VCaP (cell line): Measurements from ENCODE around the gene HSP90AB1.

Experiments used
- H3K27ac ChIP-seq: fragments of 450-650 bp; 2 replicates; pipeline ENCODE4 v1.5.1; 2017
- TF ChIP-seq, protein P1 (sequence below): fragments of 450-650 bp; conservative IDR thresholded peaks from 2 replicates; pipeline ENCODE4 v1.5.1; 2017; ENCODE audit warnings: mild to moderate bottlenecking, moderate library complexity

Gene HSP90AB1

DNA sequence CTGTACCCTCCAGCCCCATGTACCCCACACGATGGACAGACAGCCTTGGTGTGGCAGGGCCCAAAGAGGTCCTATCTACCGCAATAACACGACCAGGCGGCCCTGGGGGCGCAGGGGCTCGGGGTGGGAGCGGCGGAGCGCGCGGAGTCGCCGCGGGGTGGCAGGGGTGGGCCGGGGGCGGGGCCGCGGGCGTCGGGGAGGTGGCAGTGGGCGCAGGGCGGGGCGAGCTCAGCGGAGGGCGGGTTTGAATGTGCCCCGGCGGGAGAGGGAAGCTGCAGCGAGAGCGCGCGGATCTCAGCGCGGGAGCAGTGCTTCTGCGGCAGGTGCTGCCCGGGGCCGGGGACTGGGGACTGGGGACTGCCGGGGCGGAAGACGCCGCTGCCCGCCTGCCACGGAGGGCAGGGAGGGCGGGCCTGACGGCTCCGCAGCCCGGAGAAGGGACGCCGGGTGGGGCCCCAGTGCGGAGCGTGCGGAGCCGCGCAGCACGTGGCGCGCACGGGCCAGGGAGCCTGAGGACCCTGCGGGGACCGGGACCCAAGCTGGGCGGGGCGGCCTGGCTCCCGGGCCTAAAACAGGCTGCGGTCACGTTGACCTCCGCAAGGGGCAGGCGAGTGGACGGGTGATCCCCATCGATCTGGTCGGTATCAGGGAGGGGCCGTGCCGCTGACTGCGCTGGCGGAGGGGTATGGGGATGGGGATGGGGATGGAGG, 23.4 kb upstream of the HSP90AB1 start, which contains the start of gene SLC29A1:
Gene SLC29A1, plus strand, starts transcription at position 277 of the 710 bp plus-strand sequence. CDS start 3,719 bp downstream, outside the sequence.
- TF ChIP-seq, protein P1, sequence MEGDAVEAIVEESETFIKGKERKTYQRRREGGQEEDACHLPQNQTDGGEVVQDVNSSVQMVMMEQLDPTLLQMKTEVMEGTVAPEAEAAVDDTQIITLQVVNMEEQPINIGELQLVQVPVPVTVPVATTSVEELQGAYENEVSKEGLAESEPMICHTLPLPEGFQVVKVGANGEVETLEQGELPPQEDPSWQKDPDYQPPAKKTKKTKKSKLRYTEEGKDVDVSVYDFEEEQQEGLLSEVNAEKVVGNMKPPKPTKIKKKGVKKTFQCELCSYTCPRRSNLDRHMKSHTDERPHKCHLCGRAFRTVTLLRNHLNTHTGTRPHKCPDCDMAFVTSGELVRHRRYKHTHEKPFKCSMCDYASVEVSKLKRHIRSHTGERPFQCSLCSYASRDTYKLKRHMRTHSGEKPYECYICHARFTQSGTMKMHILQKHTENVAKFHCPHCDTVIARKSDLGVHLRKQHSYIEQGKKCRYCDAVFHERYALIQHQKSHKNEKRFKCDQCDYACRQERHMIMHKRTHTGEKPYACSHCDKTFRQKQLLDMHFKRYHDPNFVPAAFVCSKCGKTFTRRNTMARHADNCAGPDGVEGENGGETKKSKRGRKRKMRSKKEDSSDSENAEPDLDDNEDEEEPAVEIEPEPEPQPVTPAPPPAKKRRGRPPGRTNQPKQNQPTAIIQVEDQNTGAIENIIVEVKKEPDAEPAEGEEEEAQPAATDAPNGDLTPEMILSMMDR = peak; percentile 57
- peak within 1 kb of the TSS; percentile 81 for H3K27ac ChIP-seq

DNA sequence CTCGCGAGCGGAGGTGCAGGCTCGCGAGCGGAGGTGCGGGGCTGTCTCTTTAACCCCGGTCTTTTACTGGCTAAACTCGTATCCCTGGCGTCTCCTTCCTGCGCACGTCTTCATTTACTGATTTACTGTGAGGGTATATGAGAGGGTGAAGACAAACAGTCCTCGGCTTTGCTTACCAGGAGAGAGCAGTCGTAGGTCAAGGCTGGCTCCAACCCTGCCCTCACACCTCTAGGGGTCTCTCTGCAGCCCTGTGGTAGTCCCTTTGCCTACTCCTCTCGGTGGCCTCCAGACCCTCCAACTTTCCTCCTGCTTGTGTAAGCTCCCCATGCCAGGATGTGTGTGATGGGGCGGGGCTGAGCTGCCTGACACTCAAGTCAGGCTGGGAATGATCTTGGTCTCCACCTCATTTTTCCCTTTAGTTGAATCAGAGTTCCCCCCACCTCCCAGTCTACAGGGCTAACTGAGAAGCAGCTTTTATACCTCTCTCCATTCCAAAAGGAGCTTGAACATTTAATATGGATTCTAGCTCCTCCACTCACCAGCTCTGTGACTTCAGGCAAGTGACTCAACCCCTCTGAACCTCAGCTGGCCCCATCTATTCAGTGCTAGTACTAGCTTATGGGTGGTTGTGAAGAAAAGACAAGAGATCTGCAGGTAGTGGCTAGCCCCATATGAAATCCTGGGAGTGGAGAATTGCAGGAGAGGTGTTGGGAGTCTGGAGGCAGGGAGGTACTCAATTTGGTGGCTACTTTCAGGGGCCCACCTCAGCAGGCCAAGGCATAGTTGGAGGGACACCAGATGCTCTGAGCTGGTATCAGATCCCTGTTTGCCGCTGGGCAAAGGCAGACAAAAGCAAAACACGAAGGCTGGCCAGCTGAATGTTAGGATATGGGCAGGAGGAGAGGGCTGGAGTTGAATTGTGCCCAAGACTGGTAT, 22.6 kb upstream of the HSP90AB1 start:
- peak overlapping the region; percentile 81 for H3K27ac ChIP-seq
- TF ChIP-seq, protein P1 = peak; percentile 15; the same call in 1 of the 2 replicates

DNA sequence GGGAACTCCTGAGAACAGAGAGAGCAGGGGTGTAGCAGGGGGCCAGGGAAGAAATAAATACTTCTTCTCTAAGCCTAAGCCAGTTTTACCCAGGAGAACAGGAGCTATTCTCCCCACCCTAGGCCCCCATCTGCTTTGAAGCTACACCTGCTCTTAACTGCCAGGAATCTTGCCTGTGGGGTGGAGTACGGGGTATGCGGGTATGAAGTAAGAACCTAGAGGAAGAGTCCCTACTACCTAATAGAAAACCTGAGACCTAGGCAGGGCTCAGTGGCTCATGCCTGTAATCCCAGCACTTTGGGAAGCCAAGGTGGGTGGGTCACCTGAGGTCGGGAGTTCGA, 22.0 kb upstream of the HSP90AB1 start:
- TF ChIP-seq, protein P1 = no peak
- H3K27ac ChIP-seq = peak overlapping the region; percentile 81

DNA sequence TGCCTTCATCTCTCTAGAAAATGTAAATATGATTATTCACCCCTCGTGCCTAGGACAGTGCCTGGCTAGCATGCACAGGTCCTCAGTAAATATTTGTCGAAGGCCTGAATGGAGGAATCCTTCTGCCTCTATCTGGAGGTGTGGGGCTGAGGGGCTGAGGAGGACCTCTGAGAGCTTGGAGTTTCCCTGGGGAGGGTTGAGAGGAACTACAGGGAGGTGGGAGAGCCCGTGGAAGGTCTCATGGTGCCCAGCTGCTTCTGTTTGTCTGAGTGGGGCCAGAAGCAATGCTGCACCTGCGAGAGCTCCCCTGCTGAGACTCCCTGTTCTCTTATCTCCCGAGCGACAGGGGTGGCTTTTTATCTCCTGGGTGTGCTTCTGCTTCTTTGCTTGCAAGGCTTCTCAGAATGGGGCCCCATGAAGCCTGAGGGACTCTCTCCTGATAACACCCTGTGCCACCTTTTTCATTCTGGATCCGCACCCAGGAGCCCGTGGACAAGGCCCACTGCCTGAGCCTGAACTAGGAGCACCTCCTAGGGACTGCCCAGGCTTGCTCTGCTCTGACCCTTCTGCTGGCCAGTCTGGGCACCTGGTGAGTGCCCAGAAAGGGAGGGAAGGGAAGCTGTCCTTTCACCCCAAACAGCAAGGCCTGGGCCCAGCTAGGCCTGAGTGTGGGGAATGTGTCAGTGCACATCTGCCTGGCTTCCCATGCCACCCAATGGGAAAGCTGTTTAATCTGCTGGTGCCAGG, 21.1 kb upstream of the HSP90AB1 start:
- H3K27ac ChIP-seq = peak overlapping the region; percentile 81; the same call in 1 of the 2 replicates
- TF ChIP-seq, protein P1 = no peak

DNA sequence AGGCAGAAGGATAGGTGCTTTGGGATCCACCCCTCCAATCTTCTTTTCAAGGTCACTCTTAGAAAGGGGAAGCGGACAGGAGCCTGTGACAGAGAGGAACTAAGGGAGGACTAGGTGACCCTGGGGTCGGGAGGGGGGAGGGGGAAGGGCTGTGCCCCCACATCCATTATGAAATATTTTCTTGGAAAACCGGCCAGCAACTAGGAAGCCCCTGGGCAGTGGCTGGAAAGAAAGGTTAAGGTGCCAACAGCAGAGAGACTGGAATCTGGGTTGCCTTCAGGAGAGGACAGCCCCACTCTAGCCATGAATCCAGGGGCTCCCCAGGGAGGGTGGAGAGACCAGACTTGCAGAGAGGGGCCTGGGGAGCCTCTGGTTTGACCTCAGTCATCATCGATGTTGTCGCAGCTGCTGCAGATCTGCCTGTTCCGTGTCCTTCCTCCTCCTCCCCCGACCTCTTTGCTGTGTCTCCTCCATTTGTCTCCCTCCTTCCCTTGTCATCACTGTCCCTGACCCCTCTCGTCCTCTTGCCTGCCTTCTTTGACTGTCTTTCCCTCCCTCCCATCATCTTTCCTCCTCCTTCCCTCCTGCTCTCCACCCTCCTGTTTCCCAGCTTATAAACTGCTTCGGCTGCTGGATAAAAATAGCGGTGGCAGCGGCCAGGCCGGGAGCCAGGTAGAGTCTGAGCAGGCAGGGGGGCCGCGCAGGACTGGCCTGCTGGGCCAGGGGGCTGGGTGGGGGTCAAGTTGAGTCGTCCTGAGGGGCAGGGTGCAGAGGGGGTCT, 20.3 kb upstream of the HSP90AB1 start:
- TF ChIP-seq, protein P1 = no peak
- H3K27ac ChIP-seq = peak overlapping the region; percentile 81; the same call in 1 of the 2 replicates

DNA sequence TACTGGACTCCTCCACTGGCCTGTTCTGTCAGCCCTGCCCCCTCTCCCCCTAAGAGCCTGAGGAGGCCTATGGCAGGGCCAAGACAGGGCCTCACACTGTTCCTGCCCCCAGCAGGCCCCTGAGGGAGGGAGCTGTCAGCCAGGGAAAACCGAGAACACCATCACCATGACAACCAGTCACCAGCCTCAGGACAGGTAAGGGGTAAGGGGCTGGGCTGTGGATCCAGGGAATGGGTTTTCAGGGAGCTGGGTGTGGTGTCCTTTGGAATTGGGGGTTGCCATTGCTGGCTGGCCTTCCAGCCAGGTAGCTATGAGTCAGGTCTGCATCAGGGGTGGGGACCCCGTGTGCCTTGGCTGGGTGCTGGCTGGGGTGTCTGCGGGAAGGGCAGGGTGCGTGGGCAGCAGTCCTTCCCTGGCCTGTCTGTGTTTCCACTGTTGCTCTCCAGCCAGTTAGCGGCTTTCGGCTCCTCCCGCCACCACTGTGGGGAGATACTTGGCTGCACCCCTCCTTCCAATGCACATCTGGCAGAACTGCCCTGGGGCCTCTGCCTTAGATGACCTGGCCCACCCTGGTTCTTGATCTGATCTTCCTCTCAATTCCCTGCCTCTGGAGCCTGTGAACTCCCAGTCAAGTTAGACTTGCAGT, 19.6 kb upstream of the HSP90AB1 start:
- H3K27ac ChIP-seq = peak overlapping the region; percentile 81; the same call in 1 of the 2 replicates
- TF ChIP-seq, protein P1 = no peak
